Kasumi-1 (cell line): ENCODE data around the gene PPFIA4.
"Not testable (repeated sequence)": the region's sequence is repeated elsewhere in the genome, so short reads cannot be mapped to it uniquely, and the experiment has no call there.

Source experiments
- DNase-seq, 2 experiments: peaks; one replicate each; lab custom pipeline; 2025; lab: John Stamatoyannopoulos, UW

The PPFIA4 gene

DNA sequence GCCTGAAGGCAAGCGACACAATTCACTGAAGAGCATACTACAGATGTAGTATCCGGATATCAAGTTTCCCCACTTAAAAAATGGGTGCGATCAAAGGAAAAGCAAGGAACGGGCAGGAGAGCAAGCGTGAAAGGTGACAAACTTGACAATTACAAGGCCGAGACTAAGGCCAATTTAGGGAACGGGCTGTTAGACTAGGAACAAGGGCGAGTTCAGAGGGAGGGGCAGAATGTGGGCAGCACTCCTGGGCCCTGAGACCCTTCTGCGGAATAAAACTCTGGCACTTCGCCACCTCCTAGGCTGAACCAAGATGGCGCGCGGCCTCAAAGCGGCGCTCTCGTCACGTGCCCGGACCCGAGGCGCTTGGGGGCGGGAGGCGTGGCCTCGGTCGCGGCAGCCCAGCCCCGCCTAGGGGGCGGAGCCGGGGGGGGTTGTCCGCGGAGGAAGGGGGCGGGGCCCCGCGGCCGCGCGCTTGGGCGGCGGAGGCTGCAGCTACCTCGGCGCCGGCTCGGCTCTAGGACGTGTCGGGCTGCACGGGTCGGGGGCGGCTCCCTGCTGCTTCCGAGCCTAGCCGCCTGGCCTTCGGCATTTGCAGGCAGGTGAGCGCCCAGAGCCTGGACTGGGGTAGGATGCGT lies at the start of gene PPFIA4:
PPFIA4 (plus strand) TSS at position 461 of the 635 bp plus-strand sequence. CDS start 12,518 bp downstream, outside the sequence.
- DNase-seq = peak; percentile 63 to 69

DNA sequence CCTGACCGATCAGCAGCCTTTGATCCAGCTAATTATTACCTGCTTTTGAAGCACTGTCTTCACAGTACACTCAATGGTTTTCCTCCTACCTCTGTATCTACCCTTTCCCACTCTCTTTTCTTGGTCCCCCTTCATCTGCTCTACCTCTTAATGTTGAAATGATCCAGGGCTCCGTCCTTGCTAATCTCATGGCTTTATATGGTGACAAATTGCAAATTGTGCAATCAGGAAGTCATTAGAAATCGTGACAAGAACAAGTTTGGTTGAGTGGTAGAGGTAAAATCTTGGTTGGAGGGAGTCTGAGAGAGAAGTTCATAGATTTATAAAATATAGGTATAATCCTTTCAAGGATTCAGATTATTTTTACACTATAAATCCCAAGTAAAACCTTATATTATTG lies 49.7 kb upstream of the PPFIA4 start:
- DNase-seq = peak in 1 of 2 experiments; percentile 6

DNA sequence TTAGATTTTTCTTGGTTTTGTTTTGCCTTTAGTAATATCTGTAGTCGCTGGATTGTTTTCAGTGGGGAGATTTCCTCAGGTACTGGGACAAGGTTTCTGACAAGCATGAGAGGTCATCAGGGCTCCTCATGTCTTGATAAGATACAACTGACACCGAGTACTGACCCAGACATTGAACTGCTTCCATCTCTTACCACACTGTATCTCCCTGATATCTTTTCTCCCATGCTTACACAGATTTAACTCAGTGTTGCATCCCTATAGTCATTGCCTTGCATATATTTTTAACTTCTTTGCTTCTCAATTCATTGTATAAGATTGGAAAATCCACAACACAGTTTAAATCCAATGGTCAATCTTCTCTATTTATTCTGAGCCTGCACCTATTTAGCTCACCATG lies 46.8 kb upstream of the PPFIA4 start:
- DNase-seq = no peak

DNA sequence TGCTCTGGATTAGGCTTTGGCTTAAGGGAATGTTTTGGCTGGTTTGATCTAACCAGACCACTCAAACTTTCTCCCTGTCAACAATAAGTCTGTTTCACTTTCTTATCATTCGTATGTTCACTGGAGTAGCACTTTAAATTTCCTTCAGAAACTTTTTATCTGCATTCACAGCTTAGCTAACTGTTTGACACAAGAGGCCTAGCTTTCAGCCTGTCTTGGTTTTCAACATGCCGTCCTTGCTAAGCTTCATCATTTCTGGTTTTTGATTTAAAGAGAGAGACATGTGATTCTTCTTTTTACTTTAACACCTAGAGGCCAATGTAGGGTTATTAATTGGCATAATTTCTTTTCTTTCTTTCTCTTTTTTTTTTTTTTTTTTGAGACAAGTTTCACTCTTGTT lies 44.4 kb upstream of the PPFIA4 start:
- no peak for DNase-seq

DNA sequence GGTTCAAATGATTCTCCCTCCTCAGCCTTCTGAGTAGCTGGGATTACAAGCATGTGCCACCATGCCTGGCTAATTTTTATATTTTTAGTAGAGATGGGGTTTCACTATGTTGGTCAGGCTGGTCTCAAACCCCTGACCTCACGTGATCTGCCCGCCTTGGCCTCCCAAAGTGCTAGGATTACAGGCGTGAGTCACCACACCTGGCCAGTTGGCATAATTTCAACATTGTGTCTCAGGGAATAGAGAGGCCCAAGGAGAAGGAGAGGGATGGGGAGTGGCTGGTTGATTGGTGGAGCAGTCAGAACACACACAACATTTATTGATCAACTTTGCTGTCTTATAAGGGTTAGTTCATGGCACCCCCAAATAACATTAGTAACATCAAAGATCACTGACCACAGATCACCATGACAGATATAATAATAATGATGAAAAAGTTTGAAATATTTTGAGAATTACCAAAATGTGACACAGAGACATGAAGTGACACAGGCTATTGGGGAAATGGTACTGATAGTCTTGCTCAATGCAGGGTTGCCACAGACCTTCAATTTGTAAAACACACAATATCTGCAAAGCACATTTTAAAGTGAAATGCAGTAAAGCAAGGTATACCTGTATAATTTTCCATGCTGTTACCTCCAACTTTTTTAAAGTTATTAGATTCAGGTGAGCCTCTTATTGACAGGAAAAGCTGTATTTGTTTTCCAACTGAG lies 43.4 kb upstream of the PPFIA4 start:
- no peak for DNase-seq

DNA sequence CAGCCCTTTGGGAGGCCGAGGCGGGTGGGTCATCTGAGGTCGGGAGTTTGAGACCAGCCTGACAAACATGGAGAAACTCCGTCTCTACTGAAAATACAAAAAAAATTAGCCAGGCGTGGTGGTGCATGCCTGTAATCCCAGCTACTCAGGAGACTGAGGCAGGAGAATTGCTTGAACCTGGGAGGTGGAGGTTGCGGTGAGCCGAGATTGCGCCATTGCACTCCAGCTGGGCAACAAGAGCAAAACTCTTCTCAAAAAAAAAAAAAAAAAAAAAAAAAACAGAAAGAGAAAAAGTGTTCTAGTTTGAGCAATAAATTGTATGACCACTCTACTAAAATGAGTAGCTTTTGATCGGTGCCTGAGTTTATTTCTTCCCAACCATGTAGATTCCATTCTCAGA lies 40.2 kb upstream of the PPFIA4 start:
- DNase-seq = not testable (repeated sequence)

DNA sequence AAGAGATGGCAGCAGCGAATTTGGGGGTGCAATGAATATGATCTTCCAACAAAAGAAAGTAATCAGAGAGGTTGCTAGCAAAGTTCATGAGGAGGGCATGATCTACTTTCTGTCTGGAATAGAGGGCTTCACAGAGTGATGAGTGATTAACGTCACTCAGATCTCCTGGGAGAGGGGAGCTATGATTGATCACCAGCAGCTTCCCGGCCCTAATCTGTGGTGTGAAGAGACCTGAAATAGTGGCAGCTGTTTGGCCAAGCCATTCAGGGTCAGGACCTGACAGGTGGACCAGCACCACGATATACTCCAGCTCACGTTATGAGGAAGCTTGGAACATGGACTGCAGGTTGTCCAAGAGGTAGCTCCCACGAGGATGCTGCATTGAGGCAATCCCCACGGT lies 39.0 kb upstream of the PPFIA4 start:
- no peak for DNase-seq

DNA sequence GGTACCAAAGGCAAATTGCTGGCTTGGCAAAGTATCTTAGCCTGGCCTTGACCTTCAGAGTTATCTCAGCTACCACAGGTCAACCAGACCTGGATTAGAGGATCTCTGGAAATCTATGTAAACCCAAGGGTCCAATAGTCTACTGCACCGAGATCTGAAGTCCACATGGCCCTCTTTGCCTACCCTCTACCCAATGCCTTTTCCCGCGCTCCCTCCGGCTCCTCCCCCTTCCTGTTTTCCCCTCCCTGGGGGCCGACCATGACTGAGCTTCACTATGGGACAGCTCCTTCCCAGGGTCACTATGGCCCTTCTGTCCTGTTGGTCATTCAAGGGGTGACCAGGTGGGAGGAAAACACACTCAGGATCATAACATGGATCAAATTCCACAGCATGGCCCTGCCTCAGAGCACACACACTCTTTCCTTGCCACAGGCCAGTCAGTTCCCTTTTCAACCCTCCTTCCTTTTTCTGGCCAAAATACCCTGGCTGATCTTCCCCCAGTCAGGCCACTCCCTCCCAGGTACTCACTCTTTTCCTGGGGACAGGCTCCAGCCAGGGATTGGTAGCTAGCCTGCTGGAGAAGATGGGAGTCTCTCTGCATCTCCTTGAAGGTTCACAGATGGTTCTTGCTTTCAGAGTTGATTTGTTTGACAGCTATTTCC lies 38.2 kb upstream of the PPFIA4 start:
- DNase-seq = peak; percentile 24 to 27

DNA sequence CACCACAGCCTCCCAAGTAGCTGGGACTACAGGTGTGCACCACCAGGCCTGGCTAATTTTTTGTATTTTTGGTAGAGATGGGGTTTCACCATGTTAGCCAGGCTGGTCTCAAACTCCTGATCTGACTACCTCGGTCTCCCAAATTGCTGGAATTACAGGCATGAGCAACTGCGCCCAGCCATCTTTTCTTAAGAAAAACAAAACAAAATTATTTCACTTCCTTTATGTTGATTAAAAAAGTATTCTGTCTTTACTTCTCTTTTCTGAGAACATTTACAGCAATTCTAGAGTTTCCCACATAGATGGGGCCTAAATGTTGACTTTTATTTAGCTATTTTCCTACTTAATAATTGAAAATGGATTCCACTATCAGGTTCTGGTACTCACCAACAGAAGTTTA lies 36.4 kb upstream of the PPFIA4 start:
- DNase-seq = no peak

DNA sequence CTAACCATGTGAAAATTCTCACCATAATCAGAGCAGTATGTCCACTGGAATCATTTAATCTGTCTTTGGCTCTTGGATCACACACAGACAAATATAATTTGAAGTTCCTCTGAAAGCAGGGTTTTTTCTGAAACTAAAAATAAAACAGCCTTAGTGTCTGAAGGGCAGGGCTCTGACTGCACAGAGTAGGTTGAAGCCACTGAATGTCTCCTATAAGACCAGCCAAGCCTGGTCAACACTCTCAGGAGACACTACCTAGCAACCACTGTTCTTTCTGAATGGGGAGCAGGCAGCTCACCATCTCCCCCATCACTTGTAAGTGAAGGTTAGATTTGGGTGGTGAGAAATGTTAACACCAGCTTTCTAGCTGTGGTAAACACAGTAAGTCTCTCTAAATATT lies 35.2 kb upstream of the PPFIA4 start:
- no peak for DNase-seq

DNA sequence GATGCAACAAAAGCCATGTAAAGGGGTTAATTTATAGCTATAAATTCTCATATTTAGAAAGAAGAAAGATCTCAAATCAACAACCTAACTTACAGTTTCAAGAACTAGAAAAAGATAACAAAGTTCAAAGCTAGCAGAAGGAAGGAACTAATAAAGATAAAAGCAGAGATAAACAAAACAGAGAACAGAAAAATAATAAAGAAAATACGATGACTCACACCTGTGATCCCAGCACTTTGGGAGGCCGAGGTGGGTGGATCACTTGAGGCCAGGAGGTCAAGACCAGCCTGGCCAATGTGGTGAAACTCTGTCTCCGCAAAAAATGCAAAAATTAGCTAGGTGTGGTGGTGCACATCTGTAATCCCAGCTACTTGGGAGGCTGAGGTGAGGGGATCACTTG lies 31.5 kb upstream of the PPFIA4 start:
- DNase-seq = no peak

DNA sequence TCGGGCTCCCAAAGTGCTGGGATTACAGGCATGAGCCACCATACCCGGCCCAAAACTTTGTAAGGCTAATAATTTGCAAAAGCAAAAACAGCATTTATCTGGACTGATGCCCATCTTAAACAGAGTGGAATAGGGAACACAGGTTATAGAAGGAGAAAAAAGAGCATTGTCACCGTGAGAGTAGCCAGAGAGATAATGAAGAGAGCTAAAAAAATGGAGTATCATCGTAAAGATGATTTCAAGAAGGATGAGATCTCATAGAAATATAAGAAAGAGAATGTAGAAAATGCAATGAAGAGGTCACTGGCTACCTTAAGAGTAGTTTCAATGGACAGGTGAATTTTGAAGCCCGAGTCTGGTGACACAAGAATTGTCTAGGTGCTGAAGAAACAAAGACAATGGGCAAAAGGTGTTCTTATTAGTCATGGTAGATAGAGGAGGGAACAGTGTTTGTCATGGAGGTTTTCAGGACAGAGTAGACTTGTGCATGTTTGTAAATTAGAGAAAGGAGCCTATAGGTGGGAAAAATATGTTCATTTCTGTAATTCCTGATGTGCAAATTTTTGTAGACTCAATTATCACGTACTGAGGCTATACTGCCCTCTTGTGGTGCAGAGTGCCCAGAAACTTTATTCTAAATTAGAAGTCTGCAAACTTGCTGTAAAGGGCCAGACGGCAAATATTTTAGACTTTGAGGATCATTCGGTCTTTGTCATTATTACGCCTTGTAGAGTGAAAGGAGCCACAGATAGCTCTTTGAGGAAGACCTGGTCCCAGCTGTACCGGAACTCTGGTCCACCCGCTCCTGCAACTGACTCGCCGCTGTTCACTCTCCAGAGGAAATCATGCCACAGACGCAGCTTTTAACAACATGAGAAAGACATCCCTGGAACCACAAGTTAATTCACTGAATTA lies 27.2 kb upstream of the PPFIA4 start:
- peak; percentile 82 to 95 for DNase-seq

DNA sequence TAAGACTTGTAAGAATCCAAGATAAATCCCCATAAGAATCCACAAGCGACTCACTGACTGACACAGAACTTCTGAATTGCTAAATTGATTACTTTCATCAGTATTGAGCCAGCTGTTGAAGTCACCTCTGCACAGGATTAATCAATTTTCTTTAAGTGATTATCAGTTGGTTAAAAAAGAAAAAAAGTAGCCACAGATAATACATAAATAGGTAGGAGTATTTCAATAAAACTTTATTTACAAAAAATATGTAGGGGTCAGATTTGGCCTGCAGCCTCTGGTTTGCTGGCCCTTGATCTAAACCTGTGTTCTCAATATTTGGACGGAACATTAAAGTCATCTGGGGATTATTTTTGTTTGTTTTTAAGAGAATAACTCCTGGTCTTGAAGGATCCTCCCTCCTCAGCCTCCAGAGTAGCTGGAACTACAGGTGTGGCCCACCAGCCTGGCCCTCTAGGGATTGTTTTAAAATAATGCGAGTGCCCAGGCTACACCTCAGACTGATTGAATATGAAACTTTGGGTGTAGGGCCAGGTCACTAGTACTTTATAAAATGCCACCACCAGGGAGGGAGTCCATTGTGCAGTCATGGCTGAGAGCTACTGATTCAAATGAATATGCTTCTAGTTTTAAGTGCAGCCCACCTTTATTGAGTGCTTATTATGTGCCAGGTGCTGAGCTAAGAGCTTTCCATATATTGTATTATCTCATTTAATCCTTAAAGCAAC lies 25.9 kb upstream of the PPFIA4 start:
- peak in 1 of 2 experiments; percentile 12 for DNase-seq

DNA sequence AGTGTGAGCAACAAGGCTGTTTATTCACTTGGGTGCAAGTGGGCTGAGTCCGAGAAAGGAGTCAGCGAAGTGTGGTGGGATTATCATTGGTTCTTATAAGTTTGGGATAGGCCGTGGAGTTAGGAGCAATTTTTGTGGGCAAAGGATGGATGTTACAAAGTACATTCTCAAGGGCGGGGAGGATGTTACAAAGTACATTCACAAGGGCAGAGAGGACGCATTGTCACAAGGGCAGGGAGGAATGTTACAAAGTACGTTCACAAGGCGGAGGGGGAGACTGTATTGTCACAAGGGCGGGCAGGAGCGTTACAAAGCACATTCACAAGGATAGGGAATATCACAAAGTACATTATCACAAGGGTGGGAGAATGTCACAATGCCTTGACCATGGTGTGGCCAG lies 24.3 kb upstream of the PPFIA4 start:
- no peak for DNase-seq

DNA sequence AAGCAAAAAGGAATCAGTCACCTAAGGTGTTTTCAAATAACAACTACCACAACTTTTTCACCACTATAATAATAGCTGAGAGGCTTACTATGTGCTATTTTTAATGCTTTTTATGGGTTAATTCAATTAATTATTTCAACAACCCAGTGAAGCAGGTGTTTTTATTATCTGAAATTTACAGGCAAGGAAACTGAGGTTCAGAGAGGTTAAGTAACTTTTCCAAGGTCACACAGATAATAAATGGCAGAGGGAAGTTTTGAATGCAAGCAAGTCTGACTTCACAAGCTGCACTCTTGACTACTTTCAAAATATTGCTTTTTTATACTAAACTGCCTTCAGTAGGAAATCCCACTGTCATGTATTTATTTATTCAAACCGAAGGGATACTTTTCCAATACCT lies 23.3 kb upstream of the PPFIA4 start:
- no peak for DNase-seq

DNA sequence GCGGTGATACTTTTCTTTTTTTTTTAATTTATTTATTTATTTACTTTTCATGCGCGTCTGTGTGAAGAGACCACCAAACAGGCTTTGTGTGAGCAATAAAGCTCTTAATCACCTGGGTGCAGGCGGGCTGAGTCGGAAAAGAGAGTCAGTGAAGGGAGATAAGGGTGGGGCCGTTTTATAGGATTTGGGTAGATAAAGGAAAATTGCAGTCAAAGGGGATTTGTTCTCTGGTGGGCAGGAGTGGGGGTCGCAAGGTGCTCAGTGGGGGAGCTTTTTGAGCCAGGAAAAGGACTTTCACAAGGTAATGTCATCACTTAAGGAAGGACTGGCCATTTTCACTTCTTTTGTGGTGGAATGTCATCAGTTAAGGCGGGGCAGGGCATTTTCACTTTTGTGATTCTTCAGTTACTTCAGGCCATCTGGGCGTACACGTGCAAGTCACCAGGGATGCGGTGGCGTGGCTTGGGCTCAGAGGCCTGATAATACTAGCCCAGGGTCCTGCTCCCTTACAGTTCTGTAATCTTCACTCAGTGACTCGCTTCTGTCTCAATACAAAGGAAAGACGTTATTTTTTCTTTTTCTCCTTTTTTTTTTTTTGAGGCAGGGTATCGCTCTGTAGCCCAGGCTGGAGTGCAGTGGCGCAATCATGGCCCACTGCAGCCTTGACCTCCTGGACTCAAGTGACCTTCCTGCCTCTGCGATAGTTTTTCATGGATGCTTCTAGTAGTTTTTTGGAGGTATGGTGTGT lies 20.7 kb upstream of the PPFIA4 start:
- DNase-seq = not testable (repeated sequence)

DNA sequence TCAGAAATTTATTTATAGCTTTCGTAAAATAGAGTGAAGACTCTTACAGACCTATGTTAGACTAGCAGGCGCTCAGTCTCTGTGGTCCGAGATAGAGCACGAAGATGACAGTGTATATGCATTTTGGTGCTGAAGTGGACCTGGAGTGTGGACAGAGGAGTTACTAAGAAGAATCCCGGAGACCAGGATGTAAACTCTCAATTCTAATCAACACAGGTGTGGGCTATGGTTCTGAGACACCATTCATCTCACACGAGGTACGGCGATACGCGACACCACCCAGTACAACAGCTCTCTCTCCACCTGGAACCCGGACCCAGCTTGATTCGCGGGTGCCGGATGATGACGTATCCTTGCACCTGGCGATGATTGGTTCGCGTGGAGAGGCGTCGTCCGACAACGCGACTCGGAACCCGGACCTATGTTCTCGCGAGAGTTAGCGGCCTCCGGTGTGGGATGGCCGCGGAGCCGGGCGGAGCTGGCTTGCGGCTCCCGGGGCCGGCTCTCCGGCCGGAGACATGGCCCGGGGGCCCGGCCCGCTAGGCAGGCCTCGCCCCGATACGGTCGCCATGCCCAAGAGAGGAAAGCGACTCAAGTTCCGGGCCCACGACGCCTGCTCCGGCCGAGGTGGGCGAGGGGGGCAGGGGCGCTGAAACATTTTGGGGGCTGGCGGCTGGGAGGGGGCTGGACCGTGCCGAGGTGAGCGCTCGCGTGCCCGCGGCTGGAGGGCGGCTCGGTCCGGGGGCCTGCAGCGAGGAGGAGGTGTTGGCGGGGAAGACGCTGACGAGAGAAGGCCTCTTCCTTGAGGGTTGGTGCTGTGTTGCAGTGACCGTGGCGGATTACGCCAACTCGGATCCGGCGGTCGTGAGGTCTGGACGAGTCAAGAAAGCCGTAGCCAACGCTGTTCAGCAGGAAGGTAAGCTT lies 19.1 kb upstream of the PPFIA4 start, which contains the start of gene TMEM183A:
TMEM183A (plus strand) TSS at position 427 of the 924 bp plus-strand sequence; CDS start at position 519, 92 bp downstream.
- peak; percentile 94 for DNase-seq

DNA sequence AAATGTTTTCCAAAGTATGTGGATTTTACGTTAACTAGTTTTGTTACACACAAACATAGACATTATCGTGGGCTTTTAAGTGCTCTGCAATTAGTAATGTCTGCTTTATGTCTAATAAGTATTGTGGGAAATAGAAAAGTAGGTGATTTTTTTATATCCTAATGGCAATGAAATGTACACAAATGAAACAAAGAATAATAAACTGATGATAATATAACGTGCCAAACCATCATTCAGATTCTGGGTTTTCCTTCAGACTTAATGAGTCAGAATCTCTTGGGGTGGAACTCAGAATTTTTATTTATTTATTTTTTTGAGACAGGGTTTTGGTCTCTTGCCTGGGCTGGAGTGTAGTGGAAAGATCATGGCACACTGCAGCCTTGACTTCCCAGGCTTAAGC lies 17.1 kb upstream of the PPFIA4 start:
- DNase-seq = no peak

DNA sequence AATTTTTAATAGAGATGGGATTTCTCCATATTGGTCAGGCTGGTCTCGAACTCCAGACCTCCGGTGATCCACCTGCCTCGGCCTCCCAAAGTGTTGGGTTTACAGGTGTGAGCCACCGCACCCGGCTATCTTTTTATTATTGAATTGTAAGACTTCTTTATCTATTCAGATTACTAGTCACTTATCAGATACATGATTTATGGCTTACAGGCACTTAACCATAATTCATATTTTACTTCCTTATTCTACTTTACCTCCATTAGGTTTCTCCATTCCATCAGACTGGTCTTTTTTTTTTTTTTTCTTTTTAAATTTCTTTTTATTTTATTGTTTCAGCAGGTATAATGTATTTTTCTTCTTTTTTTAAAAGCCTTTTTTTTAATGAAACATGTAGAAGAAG lies 14.7 kb upstream of the PPFIA4 start:
- DNase-seq = no peak
